NCI-H526 treated with DMSO at 0.1 percent for 48 hours (cell line): Measurements from ENCODE around the gene OR2AT4.
A peak's percentile ranks its signal among the peaks of the same experiment; 100 is the strongest.
"Not testable (repeated sequence)": the region's sequence is repeated elsewhere in the genome, so short reads cannot be mapped to it uniquely, and the experiment has no call there.

Experiments used
- DNase-seq: peaks from one replicate; lab custom pipeline; 2025; lab: John Stamatoyannopoulos, UW

The OR2AT4 gene

DNA sequence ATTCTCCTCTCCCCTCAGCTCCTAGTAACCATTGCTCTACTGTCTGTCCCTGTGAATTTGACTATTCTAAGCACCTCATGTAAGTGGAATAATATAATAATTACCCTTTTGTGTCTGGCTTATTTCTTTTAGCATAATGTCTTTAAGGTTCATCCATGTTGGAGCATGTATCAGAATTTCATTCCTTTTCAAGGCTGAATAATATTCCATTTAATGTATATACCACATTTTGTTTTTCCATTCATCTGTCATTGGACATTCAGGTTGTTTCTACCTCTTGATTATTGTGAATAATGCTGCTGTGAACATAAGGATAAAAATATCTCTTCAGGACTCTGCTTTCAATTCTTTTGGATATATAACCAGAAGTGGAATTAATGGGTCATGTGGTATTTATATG is 28.1 kb downstream of the OR2AT4 start:
- DNase-seq, result no peak

DNA sequence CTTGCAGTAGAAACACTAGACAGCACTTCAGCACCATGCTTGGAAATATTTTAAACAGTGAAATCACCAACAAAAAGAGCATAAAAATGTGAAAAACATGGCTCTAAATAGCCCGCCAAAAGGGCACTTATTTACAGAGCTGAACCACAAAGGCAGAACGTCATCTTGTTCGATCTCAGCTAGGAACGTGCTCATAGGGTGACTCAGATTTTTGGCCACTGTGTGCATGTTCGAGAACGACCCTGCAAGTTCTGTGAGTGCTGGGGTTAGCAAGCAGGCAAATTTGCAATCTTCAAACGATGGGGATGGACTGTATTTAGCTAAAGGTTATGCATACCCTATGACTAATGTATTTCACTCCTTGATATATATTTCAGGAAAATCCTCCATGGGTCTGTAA is 30.6 kb downstream of the OR2AT4 start:
- no peak for DNase-seq

DNA sequence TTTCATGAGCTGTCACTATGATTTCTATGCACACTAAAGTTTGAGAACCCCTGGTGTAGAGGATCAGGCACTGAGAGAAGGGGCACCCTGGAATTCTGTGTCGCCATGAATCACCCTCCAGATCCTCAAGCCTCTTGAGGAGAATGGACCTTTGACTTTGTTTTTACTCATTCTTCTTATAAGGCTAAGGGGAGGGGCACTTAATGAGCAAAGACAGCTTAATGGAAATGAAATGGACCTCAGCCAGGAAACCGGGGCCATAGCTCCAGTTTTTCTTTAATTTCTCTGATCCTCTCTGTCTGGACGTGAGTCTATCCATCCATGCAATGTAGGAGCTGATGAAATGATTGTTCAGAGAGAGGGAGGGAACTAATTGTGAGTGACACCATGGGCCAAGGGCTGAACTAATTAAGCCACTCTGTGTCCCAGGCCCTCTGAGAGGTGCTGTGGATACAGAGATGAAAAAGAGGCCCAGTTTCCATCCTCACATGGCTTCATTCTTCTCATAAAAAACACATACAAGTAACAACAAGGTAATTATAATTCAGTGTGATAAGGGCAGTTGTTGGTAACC is 32.8 kb downstream of the OR2AT4 start:
- no peak for DNase-seq

DNA sequence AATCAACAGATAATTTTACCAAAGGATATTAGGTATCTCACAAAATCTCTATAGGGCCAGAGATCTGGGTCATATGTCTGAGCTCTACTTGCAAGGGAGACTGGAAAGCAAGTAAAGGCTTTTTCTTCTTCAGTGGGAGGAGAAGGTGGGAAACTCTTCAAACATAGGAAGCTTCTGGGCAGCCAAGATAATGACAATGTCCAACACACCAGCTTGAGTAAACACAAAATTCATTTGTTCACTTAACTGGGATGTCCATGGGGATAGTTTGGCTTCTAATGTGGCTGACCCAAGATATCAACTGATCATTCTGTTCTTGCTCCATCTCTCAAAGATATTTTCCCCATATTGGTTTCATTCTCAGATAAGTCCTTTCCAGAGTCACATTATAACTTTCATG is 37.4 kb downstream of the OR2AT4 start:
- DNase-seq, result no peak

DNA sequence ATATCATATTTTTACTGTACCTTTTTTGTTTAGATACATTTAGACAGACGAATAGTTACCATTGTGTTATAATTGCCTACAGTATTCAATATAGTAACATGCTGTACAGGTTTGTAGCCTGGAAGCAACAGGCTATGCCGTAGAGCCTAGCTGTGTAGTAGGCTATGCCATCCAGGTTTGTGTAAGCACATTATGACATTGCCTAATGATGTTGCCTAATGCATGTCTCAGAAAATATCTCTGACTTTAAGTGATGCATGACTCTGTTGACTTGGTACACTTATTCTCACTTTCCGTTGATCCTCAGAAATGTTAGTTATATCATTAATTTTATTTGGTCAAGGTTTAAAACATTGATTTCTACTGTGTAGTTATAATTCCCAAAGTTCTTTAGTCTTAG is 39.9 kb downstream of the OR2AT4 start:
- DNase-seq, result no peak

DNA sequence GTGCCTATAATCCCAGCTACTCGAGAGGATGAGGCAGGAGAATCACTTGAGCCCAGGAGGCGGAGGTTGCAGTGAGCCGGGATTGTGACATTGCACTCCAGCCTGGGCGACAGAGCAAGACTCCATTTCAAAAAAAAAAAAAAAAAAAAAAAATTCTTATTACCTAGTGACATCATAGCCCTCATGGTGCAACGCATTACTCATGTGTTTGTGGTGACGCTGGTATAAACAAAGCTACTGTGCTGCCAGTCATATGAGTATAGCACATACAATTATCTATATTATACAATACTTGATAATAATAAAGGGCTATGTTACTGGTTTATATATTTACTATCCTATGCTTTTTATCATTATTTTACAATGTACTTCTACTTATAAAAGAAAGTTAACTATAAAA is 41.2 kb downstream of the OR2AT4 start:
- DNase-seq, result no peak

DNA sequence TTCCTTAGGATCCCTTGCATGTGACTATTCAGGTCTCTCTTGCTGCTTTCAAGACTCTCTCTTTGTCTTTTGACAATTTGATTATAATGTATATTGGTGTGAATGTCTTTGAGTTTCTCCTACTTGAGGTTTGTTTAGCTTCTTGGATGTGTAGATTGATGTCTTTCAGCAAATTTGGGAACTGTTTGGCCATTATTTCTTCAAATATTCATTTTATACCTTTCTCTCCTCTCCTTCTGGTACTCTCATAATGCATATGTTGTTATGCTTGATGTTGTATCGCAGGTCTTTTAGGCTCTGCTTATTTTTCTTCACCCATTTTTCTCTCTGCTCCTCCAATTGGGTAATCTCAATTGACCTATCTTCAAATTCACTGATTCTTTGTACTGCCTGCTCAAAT is 44.2 kb downstream of the OR2AT4 start:
- DNase-seq, result no peak

DNA sequence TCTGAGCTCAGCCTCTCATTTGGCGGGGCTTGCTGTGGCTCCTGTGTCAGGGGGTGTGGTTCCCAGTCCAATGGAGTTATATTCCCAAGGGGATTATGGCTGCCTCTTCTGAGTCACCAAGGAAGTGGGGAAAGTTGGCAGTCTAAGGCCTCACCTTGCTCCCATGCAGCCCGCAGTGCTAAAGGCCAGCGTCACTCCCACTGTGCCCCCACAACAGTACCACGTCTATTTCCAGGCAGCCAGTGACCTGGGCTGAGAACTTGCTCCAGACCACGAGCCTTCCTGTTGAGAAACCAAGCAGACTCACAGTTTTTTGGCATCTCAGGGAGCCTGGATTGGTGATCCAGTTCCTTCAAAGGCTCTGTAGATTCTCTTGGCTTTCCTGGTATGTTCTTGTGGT is 45.6 kb downstream of the OR2AT4 start:
- no peak for DNase-seq

DNA sequence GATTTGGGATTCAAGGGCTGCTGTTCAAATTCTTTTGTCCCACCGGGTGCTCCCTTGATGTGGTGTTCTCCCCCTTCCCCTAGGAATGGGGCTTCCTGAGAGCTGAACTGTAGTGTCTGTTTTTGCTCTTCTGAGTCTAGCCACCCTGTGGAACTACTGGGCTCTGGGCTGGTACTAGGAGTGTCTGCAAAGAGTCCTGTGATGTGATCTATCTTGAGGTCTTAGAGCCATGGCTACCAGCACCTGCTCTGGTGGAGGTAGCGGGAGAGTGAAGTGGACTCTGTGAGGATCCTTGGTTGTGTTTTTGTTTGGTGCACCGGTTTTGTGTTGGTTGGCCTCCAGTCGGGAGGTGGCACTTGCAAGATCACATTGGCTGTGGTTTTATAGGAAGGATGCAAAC is 46.2 kb downstream of the OR2AT4 start:
- DNase-seq, result no peak

DNA sequence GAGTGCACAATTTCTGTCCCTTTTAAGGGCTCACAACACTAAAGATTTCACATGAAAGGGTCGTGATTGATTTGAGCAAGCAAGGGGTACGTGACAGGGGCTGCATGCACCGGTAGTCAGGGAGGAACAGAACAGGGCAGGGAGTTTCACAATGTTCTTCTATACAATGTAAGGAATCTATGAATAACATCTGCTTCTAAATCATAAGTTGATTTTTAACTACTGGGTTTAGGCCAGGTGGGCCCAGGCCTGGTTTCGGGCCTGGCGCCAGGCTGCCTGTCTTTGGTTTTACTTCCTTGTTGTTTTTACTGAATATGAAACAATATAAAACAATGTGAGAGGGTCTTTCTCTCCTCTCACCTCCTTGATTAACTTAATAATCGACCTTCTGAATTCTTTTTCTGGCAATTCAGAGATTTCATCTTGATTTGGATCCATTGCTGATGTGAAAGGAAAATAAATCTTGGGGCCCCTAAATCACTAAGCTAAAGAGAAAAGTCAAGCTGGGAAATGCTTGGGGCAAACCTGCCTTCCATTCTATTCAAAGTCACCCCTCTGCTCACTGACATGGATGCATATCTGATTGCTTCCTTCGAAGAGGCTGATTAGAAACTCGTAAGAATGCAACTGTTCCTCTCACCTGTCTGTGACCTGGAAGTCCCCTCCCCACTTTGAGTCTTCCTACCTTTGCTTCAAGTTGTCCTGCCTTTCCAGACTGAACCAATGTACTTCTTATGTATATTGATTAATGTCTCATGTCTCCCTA is 47.0 kb downstream of the OR2AT4 start:
- DNase-seq, result not testable (repeated sequence)

DNA sequence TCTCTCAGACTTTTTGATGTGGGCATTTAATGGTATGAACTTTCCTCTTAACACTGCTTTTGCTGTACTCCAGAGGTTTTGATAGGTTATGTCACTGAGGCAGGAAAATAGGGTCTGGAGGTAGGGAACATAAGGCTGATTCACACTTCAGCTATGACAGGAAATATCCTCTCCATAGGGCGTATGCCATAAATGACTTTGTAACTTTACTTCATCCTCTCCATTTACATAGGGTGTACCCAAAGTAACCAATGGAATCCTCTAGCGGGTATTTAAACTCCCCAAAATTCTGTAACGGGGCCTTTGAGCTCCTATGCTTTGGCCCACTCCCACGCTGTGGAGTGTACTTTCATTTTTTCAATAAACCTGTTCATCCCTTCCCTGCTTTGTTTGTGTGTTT is 49.5 kb downstream of the OR2AT4 start:
- DNase-seq, result no peak

DNA sequence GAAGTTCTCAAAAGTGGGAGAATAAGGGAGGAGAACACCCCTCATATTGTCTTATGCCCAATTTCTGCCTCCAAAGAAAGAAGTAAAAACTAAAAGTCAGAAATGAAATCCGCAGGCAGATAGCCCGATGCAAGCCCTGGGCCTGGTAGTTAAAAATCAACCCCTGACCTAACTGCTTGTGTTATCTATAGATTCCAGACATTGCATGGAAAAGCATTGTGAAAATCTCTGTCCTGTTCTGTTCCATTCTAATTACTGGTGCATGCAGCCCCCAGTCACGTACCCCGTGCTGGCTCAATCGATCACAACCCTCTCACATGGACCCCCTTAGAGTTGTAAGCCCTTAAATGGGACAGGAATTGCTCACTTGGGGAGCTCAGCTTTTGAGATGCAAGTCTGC is 50.0 kb downstream of the OR2AT4 start:
- not testable (repeated sequence) for DNase-seq

DNA sequence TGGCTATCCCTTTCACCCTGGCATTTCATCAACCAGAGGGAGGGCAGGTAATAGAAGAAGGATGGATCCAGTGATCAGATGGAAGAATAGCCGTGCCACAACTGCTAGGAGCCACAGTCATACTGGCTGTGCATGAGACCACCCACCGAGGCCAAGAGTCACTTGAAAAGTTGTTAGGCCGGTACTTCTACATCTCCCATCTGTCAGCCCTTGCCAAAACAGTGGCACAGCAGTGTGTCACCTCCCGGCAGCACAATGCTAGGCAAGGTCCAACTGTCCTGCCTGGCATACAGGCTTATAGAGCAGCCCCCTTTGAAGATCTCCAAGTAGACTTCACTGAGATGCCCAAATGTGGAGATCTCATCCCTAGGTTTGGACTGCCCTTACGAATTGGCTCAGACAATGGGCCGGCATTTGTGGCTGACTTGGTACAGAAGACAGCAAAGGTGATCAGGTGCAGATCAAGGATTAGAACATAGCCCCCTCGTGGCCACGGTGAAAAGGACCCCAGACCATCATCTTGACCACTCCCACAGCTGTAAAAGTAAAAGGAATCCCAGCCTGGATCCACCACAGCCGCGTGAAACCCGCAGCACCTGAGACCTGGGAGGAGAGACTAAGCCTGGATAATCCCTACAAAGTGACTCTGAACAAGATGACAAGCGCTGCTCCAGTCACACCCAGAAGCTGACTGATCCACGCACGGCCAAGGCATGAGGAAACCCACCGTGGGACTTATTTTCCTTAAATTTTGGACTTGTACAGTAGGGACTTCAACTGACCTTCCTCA is 52.1 kb downstream of the OR2AT4 start:
- not testable (repeated sequence) for DNase-seq

DNA sequence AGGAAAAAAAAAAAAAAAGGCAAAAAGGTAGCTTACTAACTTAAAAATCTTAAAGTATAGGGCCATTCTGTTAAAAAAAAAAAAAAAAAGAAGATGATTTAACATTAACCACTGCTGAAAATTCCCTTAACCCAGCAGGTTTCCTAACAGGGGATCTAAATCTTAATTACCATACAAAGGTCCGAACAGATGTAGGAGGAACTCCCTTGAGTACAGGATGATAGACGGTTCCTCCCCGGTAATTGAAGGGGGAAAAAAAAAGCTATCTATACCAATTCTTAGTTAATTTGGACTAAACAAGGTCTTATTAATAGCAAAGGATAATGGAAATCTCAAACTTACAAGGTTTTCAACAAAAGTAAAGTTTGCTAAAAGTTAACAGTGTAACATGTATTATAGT is 54.9 kb downstream of the OR2AT4 start:
- DNase-seq, result not testable (repeated sequence)

DNA sequence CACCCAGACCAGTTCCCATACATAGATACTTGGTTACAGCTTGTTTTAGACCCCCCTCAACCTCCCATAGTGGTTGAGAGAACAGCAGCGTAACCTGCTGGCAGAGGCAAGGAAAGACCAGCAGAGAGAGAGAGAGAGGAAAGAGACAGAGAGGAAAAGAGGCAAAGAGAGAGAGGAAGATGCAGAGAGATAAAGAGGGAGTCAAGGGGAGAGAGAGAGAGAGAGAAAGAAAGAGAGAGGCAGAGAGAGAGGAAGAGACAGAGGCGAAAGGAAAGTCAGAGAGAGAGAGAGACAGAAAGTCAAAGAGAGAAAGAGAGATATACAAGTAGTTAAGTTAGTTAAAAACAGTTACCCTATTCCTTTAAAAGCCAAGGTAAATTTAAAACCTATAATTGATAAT is 55.4 kb downstream of the OR2AT4 start:
- no peak for DNase-seq

DNA sequence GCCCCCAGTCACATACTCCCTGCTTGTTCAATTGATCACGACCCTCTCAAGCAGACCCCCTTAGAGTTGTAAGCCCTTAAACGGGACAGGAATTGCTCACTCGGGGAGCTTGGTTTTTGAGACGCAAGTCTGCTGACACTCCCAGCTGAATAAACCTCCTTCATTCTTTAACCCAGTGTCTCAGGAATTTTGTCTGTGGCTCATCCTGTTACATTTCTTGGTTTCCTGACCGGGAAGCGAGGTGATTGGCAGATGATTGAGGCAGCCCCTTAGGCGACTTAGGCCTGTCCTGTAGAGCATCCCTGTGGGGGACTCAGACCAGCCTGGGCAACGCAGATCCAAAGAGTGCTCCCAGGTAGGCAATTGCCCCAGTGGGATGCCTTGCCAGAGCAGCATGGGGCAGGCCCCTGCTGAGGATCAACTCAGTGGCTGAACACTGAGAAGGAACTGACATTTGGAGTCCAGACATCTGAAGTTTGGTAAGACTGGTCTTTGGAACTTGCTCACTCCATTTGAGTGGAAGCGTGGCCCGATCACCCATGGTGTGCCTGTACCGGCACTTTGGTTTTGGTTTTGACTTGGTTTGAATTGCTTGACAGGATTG is 56.4 kb downstream of the OR2AT4 start:
- no peak for DNase-seq

DNA sequence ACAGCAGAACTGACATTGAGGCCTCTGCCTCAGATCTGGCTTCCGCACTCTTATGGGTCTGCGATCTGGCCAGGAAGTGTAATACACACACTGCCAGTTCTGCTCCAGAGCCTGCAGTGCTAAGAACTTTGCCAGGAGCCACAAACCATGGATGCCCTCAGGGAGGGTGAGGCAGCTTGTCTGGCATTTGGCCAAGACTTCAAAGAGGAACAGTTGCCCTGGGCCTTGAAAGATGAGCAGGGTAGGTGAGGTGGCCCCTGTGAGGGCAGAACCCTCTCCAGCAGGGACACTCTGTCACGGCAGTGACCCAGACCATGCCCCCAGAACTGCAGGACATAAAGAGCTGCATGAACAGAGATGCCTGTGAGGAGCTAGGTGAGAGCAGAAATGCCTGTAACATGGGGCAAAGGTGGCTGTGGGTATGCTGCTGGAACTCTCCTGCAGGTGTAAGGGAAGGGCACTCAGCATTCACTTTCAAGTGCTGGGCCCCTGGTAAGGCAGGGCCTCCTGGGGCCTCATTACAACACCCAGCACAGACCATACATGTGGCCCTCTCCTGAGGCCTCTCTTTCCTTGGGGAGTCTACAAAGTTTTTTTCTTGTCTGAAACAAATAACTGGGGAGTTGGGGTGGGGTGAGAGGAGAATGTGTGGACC is 60.6 kb downstream of the OR2AT4 start:
- no peak for DNase-seq

DNA sequence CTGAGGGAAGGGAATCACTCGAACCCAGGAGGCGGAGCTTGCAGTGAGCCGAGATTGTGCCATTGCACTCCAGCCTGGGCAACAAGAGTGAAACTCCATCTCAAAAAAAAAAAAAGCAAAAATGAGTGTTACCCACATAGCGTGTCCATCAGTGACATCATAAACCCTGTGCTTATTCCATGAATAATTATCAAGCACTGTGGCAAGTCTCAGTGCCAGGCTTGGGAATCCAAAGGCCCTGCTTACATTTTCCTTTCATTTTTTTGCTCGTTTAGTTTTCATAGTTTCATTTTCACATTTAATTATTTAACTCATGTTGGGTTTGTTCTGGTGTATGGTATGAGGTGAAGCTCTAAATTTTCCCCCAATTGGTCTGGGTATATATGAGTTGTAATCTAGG is 61.4 kb downstream of the OR2AT4 start:
- no peak for DNase-seq

DNA sequence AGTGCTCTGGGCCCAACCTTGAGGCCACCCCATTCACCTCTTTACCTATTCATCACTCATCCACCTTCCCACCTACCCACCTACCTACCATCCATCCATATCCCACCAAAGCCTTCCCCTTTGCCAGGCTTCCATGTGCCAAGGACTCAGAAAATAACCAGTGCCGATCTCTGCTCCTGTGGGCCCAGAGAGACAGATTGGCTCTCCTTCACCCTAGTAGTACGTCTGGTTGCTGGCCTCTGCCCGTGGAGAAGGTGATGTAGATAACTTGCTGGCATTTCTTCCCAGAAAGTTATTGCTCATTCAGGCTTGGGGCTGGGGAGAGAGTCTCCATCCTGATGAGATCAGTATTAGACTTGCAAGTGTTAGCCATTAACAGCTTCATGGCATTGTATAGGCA is 62.8 kb downstream of the OR2AT4 start:
- DNase-seq, result no peak

DNA sequence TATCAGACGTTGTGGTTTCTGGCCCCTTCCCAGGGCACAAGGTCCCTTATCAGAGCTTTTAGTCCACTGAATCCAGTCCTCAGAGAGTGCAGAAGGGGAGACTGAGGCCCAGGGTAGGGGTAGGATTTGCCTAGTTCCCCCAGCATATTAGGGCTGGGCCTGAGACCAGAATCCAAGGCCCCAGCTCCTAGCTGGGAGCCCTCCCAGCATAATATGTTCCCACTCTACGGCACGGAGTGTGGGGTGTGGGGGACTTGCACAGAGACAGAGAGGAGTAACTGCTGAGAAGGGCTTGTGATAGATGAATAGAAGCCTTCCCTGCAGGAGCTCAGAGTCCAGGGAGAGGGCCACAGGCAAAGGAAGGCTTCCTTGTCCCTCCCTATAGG is 64.1 kb downstream of the OR2AT4 start:
- no peak for DNase-seq

DNA sequence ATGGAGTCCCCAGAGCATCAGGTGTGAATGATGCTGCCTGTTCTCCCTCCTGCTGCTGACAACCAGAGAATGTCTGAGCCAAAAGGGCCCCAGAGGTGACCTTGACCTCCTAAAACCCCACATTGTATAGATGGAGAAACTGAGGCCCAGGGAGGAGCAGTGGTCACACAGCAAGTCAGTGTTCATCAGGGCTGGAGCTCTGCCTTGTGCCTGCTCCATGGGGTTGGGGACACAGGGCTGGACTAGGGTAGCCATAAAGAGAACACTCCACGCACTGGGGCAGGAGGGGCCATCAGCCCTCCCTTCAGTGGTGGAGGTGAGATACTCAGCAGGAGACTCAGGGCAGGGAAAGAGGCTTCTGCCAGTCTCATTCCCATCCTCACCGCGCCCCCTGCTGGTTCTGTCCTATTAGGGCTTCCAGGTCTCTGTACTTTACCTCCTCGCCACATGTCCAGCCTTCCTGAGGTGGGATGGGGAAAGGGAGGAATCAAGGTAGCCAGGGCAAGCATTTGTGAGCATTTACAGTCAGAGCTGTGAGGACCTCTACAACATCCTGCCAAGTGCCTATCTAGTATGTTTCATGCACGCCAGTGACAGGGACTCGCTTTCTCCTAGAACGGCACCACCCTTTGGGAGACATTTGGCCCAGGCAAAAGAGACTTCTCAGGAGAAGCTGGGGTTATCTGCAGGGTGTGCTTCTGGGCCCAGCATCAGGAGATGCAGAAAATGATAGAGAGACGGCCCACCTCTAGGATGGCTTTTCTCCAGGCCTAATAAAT is 64.7 kb downstream of the OR2AT4 start:
- DNase-seq, result peak; percentile 28
